PC-3 (cell line): ENCODE data around the gene STX18. TPM values are rescaled to one million over a fixed set of nuclear protein-coding genes. Genes with fewer than 3 reads are reported as not detected.
A peak's percentile ranks its signal among the peaks of the same experiment; 100 is the strongest.

Experiments used
- ATAC-seq: fragments of 200-7000 bp; cut with Tn5 transposase; 2 replicates; pipeline ENCODE4 v1.9.1; 2020; ENCODE audit warnings: mild to moderate bottlenecking, moderate library complexity
- BruUV-seq: library from RNA; stranded (reverse); fragments of 400-500 nt; replicated peaks from 2 replicates; lab custom pipeline; 2021; lab: Mats Ljungman, UMichigan
- CTCF ChIA-PET: fragments of 300-600 bp; sonication (Branson Sonifier 250); formaldehyde crosslinking; loops from one replicate; lab custom pipeline; 2022; ENCODE audit warnings: antibody characterized with exemption; lab: Charles Lee
- POLR2A ChIA-PET: fragments of 300-600 bp; sonication (Branson Sonifier 250); formaldehyde crosslinking; loops from one replicate; lab custom pipeline; 2022; ENCODE audit warnings: antibody characterized with exemption; ENCODE audit not compliant: unreplicated experiment; lab: Charles Lee
- DNase-seq: peaks from one replicate; pipeline ENCODE4 v3.0.0-alpha.2; 2015
- H2AFZ ChIP-seq: fragments of 300-600 bp; sonication (generic); 2 replicates; pipeline ENCODE4 v1.6.0; 2016; ENCODE audit warnings: antibody characterized with exemption, low read length
- H3F3A ChIP-seq: fragments of 300-600 bp; sonication (generic); one replicate; pipeline ENCODE4 v1.6.0; 2017; ENCODE audit warnings: antibody characterized with exemption, low read length, control low read depth, mild to moderate bottlenecking; ENCODE audit not compliant: unreplicated experiment
- H3K27ac ChIP-seq: fragments of 300-600 bp; sonication (generic); 2 replicates; pipeline ENCODE4 v1.5.1; 2016; ENCODE audit warnings: mild to moderate bottlenecking, low read length
- H3K27me3 ChIP-seq: fragments of 300-600 bp; sonication (generic); 2 replicates; pipeline ENCODE4 v1.6.1; 2016; ENCODE audit warnings: low read length, mixed read lengths
- H3K36me3 ChIP-seq: fragments of 300-600 bp; sonication (generic); 2 replicates; pipeline ENCODE4 v1.6.1; 2016; ENCODE audit warnings: low read depth, mixed run types, low read length, mixed read lengths
- H3K4me1 ChIP-seq: fragments of 300-600 bp; sonication (generic); 2 replicates; pipeline ENCODE4 v1.5.1; 2016; ENCODE audit warnings: low read length; ENCODE audit not compliant: insufficient read depth
- H3K4me2 ChIP-seq: fragments of 300-600 bp; sonication (generic); 2 replicates; pipeline ENCODE4 v1.6.0; 2016; ENCODE audit warnings: low read length
- H3K4me3 ChIP-seq: fragments of 300-600 bp; sonication (generic); 2 replicates; pipeline ENCODE4 v1.5.1; 2016; ENCODE audit warnings: mild to moderate bottlenecking, low read length, mixed read lengths
- H3K79me2 ChIP-seq: fragments of 300-600 bp; sonication (generic); 2 replicates; pipeline ENCODE4 v1.6.1; 2017; ENCODE audit warnings: low read length, mixed read lengths
- H3K9ac ChIP-seq: fragments of 300-600 bp; sonication (generic); 2 replicates; pipeline ENCODE4 v1.6.0; 2016; ENCODE audit warnings: mild to moderate bottlenecking, low read length
- H3K9me2 ChIP-seq: fragments of 300-600 bp; sonication (generic); replicated peaks from 2 replicates; pipeline ENCODE4 v1.6.1; 2016; ENCODE audit warnings: mixed run types, low read length, mixed read lengths
- H3K9me3 ChIP-seq: fragments of 300-600 bp; sonication (generic); 2 replicates; pipeline ENCODE4 v1.6.1; 2016; ENCODE audit warnings: low read length, mixed read lengths
- H4K20me1 ChIP-seq: fragments of 300-600 bp; sonication (generic); 2 replicates; pipeline ENCODE4 v1.6.1; 2016; ENCODE audit warnings: low read length, mixed read lengths
- EZH2 ChIP-seq: fragments of 300-600 bp; sonication (generic); IDR thresholded peaks from one replicate; pipeline ENCODE4 v1.6.1; 2017; ENCODE audit warnings: antibody characterized with exemption, mild to moderate bottlenecking, low read length; ENCODE audit not compliant: unreplicated experiment
- EZH2phosphoT487 ChIP-seq: fragments of 300-600 bp; sonication (generic); IDR thresholded peaks from 2 replicates; pipeline ENCODE4 v1.6.1; 2018; ENCODE audit warnings: mild to moderate bottlenecking, antibody characterized with exemption, low read length, borderline replicate concordance
- intact Hi-C: fragments of 100-400 bp; cut with micrococcal nuclease; formaldehyde crosslinking; loops from 2 replicates; pipeline ENCODE4 v1.9.0; 2023
- total RNA-seq: library from RNA; depleted of rRNA; stranded (reverse); fragments of >200 nt; gene quantifications from 2 replicates; pipeline ENCODE4 v1.2.3, GENCODE V29; 2014
- TF ChIP-seq, protein P1 (sequence below): fragments of 300-600 bp; sonication (generic); conservative IDR thresholded peaks from 2 replicates; pipeline ENCODE4 v1.5.1; 2017; ENCODE audit warnings: antibody characterized with exemption, low read depth, mild to moderate bottlenecking, low read length

The STX18 gene
- total RNA-seq, 1 experiment from 2014 or later: 25.0 TPM

DNA sequence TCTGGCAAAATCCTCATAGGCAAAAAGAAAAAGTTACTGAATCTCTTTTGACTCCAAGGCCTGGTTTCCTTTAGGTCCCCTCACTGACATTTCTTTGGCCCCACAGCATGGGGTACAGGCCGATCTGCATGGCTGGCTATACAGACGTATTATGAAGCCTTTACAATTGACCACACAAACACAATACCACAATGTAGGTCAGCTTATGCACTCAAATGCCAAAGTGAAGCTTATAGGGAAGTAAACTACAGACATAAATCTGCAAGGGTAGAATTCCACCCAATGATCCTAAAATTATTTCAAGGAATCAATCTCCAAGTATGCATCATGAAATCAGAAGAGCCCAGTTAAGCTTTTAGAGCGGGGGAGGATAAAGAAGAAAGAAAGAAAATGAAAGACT lies 20.7 kb downstream of the STX18 start:
- intact Hi-C loops: no loop called here
- no peak overlapping the region for H3K9ac ChIP-seq
- H3K27me3 ChIP-seq: no peaks in the 10 kb centered on the region
- ATAC-seq: no peak
- peaks cover 5% of the 10 kb centered on the region; the same call in 1 of the 2 replicates for H4K20me1 ChIP-seq
- ChIA-PET CTCF (no interaction called here), POLR2A (no interaction called here)
- H3K4me3 ChIP-seq: no peak overlapping the region
- no TSS peak for BruUV-seq
- H2AFZ ChIP-seq: no peak overlapping the region
- no peaks in the 10 kb centered on the region for H3K9me3 ChIP-seq
- no peak for DNase-seq
- no peak overlapping the region for H3K27ac ChIP-seq
- no peaks in the 10 kb centered on the region for H3K9me2 ChIP-seq
- no peak overlapping the region for H3K4me2 ChIP-seq
- H3K36me3 ChIP-seq: no peaks in the 10 kb centered on the region; the same call in 1 of the 2 replicates
- H3K79me2 ChIP-seq: peaks cover 34% of the 10 kb centered on the region
- no peaks in the 10 kb centered on the region for H3F3A ChIP-seq
- TF ChIP-seq, protein P1, sequence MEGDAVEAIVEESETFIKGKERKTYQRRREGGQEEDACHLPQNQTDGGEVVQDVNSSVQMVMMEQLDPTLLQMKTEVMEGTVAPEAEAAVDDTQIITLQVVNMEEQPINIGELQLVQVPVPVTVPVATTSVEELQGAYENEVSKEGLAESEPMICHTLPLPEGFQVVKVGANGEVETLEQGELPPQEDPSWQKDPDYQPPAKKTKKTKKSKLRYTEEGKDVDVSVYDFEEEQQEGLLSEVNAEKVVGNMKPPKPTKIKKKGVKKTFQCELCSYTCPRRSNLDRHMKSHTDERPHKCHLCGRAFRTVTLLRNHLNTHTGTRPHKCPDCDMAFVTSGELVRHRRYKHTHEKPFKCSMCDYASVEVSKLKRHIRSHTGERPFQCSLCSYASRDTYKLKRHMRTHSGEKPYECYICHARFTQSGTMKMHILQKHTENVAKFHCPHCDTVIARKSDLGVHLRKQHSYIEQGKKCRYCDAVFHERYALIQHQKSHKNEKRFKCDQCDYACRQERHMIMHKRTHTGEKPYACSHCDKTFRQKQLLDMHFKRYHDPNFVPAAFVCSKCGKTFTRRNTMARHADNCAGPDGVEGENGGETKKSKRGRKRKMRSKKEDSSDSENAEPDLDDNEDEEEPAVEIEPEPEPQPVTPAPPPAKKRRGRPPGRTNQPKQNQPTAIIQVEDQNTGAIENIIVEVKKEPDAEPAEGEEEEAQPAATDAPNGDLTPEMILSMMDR: no peak
- TF ChIP-seq EZH2phosphoT487: no peak
- TF ChIP-seq EZH2: no peak
- no peaks in the 10 kb centered on the region for H3K4me1 ChIP-seq

DNA sequence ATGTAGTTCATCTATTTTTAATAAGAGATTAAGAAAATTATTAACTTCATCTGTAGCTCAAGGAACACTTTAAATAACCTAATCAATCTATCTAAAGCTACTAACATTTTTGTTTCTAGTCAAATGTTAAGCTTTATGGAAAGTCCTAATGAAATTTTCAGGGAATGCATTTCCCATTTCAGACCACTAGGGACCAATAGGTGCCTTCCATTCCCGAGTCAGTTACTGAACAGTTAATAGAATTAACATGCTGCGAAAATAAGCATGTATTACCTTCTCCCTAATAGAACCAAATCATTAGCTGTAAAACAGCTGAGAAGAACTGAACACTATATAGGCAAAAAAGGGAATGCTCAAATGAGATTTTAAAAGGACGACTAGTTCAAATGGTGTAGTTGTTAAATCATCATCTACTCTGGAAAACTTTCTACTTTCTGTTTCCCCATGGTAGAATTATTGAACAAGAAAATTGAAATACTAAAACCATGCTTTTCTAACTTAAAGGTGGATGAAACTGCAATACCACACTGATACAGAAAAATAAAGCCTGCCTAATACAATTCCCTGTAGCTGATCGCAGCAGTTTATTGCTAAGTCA lies 22.5 kb downstream of the STX18 start:
- no peak overlapping the region for H2AFZ ChIP-seq
- H3K36me3 ChIP-seq: no peaks in the 10 kb centered on the region
- BruUV-seq: no TSS peak
- POLR2A ChIA-PET: no interaction called here
- peaks cover 44% of the 10 kb centered on the region for H3K79me2 ChIP-seq
- TF ChIP-seq EZH2: no peak
- TF ChIP-seq EZH2phosphoT487: no peak
- TF ChIP-seq, protein P1: peak; percentile 65
- H3K9ac ChIP-seq: no peak overlapping the region
- CTCF ChIA-PET: interaction anchor here (0.6 kb wide), 2 partner anchors 26 to 223 kb away, joined by 3 read pairs; no protein-coding TSS in a partner anchor
- no peaks in the 10 kb centered on the region for H3F3A ChIP-seq
- peaks cover 5% of the 10 kb centered on the region; the same call in 1 of the 2 replicates for H4K20me1 ChIP-seq
- H3K9me3 ChIP-seq: no peaks in the 10 kb centered on the region
- DNase-seq (peak; percentile 48), ATAC-seq (peak; percentile 49)
- no peak overlapping the region for H3K27ac ChIP-seq
- no peaks in the 10 kb centered on the region for H3K27me3 ChIP-seq
- intact Hi-C loops: no loop called here
- H3K4me3 ChIP-seq: no peak overlapping the region
- H3K4me2 ChIP-seq: peak overlapping the region; percentile 19; the same call in 1 of the 2 replicates
- peaks cover 8% of the 10 kb centered on the region for H3K4me1 ChIP-seq
- H3K9me2 ChIP-seq: no peaks in the 10 kb centered on the region

DNA sequence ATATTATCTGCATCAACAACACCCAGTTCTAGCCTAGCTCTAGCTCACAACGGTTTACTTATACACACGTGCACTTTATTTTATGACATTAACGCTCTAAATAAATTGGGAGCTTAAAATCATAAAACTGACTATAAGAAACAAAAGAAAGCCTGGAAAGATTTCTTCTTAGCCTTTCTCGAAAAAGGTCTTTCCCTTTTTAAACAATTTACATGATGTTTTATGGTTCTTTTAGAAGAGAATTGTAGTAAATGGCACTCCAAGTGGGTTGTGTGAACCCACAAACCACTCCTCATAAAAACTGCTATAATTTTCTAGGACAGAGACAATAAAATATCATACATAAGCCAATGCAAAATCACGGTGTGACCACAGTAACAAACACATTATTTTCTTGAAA lies 23.1 kb downstream of the STX18 start:
- BruUV-seq: no TSS peak
- Histone ChIP-seq H3K9me2 (no peaks in the 10 kb centered on the region), H3K9ac (no peak overlapping the region), H3K9me3 (no peaks in the 10 kb centered on the region), H2AFZ (no peak overlapping the region), H3K27ac (no peak overlapping the region), H3K4me3 (no peak overlapping the region), H3F3A (no peaks in the 10 kb centered on the region), H3K27me3 (no peaks in the 10 kb centered on the region), H3K4me1 (peaks cover 8% of the 10 kb centered on the region), H4K20me1 (peaks cover 5% of the 10 kb centered on the region; the same call in 1 of the 2 replicates), H3K36me3 (no peaks in the 10 kb centered on the region), H3K79me2 (peaks cover 45% of the 10 kb centered on the region), H3K4me2 (no peak overlapping the region)
- intact Hi-C loops: no loop called here
- DNase-seq: no peak
- POLR2A ChIA-PET: no interaction called here
- CTCF ChIA-PET: interaction anchor here (0.6 kb wide), 1 partner anchor 27 kb away, joined by 3 read pairs; no protein-coding TSS in a partner anchor
- TF ChIP-seq EZH2phosphoT487: no peak
- no peak for ATAC-seq
